ENCODE results near the gene TEC.

The TEC gene

DNA sequence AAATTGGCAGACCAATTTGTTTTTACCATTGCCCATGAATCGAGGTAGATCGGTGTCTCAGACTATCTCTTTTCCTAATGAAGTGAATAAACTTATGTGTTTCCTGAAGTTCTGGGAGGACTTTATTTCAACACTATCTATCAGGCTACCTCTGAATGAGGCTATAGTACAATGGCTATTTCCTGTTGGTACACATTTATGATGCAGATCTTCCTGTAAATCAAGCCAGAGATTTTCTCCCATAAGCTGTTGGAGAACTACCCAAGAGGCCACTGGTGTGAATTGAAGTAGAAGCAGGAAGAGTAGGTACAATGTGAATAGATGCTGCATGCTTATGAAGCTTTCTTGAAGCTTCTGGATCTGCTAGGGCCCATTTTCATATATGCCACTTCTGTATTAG lies 151.6 kb downstream of the TEC start:
- Histone ChIP-seq H3K9ac (ENCODE audit: low read length) (no peak overlapping the region), H3K27ac (ENCODE audit: low read depth, low read length) (no peak overlapping the region)

DNA sequence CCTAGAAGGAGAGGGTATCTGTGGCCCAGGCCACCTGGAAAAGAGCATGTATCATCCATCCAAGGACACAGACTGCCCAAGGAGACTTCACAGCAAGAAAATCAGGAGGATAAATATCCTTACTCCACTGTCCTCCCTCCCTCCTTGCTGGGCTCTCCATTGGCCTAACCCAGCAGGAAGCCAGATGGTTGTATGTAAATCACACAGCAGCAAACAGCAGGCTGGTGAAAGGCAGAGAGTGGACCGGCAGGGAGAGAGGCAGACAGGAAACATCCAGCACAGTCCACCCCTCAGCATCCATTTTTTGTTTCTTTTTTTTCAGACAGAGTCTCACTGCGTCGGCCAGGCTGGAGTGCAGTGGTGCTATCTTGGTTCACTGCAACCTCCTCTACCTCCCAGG lies 153.1 kb downstream of the TEC start:
- H3K36me3 ChIP-seq (ENCODE audit: control insufficient read depth, insufficient read depth, low read length), result no peaks in the 10 kb centered on the region
- no peak overlapping the region for H3K27ac ChIP-seq (ENCODE audit: low read depth, low read length)
- H3K27me3 ChIP-seq (ENCODE audit: control insufficient read depth, insufficient read depth, low read length), result no peaks in the 10 kb centered on the region
- H3K9ac ChIP-seq (ENCODE audit: low read length), result no peak overlapping the region
- no peak overlapping the region for H3K4me3 ChIP-seq (ENCODE audit: low read length)
- no peaks in the 10 kb centered on the region for H3K4me1 ChIP-seq (ENCODE audit: control insufficient read depth, insufficient read depth, low read length)

More for the DNA sequence above, 151.6 kb downstream of the TEC start:
- no peaks in the 10 kb centered on the region for H3K27me3 ChIP-seq (ENCODE audit: control insufficient read depth, insufficient read depth, low read length)
- H3K4me3 ChIP-seq (ENCODE audit: low read length), result no peak overlapping the region
- no peaks in the 10 kb centered on the region for H3K36me3 ChIP-seq (ENCODE audit: control insufficient read depth, insufficient read depth, low read length)
- H3K4me1 ChIP-seq (ENCODE audit: control insufficient read depth, insufficient read depth, low read length), result no peaks in the 10 kb centered on the region

DNA sequence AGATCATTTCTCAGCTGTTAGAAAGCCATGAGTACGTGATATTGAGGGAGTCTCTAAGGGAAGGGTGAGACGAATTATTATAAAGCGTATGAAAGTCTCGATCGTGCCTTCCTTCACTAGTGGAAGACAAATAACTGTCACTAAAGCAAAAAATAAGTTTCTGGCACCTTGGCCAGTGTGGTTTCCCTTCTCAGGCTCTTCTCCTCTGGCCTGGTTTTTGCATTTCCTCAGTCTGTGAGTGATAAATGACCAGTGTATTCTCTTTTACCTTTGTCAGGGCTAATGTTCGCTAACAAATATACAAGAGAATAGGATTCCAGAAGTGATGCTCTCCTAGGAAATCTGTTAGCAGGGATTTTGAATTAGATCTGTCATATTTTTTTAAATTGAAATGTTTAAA lies 155.2 kb downstream of the TEC start:
- no peaks in the 10 kb centered on the region for H3K36me3 ChIP-seq (ENCODE audit: control insufficient read depth, insufficient read depth, low read length)
- H3K27ac ChIP-seq (ENCODE audit: low read depth, low read length), result no peak overlapping the region
- no peak overlapping the region for H3K4me3 ChIP-seq (ENCODE audit: low read length)
- H3K9ac ChIP-seq (ENCODE audit: low read length), result no peak overlapping the region
- H3K27me3 ChIP-seq (ENCODE audit: control insufficient read depth, insufficient read depth, low read length), result no peaks in the 10 kb centered on the region
- no peaks in the 10 kb centered on the region for H3K4me1 ChIP-seq (ENCODE audit: control insufficient read depth, insufficient read depth, low read length)

DNA sequence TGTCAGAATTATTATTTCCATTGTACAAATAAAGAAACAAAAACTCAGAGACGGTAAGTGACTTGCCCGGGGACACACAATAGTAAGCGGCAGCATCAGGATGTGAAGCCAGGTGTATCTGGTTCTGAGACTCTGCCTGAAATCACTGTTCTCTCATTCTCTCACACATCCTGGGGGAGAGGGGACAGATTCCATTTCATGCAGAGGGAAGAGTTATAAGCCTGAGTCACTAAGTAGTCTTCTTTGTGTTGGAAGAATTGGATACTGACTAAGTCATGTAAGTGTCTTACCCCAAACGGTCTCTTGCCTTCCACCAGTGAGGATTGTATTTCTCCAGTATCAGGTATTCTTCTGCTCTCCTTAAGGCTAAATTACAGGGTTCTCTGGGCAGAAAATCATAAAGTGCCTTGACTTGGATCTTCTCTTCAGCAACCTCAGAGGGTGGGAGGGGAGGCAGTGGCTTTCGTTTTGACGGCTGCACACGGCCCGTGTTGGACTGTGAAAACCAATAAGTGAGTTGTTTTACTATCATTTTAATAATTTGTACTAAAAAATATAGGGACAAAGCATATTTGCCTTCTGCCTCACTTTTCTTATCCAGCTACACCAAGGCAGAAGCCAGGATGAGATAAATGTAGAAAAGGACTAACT lies 157.5 kb downstream of the TEC start:
- Histone ChIP-seq H3K27ac (ENCODE audit: low read depth, low read length) (no peak overlapping the region), H3K4me3 (ENCODE audit: low read length) (no peak overlapping the region), H3K27me3 (ENCODE audit: control insufficient read depth, insufficient read depth, low read length) (no peaks in the 10 kb centered on the region), H3K36me3 (ENCODE audit: control insufficient read depth, insufficient read depth, low read length) (no peaks in the 10 kb centered on the region), H3K4me1 (ENCODE audit: control insufficient read depth, insufficient read depth, low read length) (no peaks in the 10 kb centered on the region), H3K9ac (ENCODE audit: low read length) (no peak overlapping the region)

DNA sequence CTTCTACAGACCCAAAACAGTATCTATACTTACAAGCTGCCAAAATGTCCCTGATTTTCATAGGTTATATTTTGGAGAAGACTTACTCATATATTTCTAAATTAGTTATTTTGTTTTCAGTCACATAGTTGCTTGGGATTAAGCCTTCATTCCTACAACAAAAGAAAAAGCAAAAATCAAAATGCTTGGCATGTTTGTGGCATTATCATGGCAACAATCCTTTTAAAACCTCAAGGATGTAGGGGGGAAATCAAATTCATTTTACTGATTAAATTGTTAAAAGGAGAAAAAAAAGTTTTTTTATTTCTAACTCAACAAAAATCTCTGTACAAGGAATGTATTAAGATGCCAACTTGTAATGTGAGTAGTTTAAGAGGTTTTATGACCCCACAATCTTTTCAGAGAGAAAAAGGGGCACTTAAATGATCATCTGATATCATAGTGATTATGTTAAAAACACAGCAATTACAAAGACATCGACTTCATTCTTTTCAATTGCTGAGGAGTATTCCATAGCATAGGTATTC lies 159.1 kb downstream of the TEC start:
- Histone ChIP-seq H3K4me3 (ENCODE audit: low read length) (no peak overlapping the region), H3K27me3 (ENCODE audit: control insufficient read depth, insufficient read depth, low read length) (no peaks in the 10 kb centered on the region), H3K36me3 (ENCODE audit: control insufficient read depth, insufficient read depth, low read length) (no peaks in the 10 kb centered on the region), H3K9ac (ENCODE audit: low read length) (no peak overlapping the region), H3K4me1 (ENCODE audit: control insufficient read depth, insufficient read depth, low read length) (no peaks in the 10 kb centered on the region), H3K27ac (ENCODE audit: low read depth, low read length) (no peak overlapping the region)

DNA sequence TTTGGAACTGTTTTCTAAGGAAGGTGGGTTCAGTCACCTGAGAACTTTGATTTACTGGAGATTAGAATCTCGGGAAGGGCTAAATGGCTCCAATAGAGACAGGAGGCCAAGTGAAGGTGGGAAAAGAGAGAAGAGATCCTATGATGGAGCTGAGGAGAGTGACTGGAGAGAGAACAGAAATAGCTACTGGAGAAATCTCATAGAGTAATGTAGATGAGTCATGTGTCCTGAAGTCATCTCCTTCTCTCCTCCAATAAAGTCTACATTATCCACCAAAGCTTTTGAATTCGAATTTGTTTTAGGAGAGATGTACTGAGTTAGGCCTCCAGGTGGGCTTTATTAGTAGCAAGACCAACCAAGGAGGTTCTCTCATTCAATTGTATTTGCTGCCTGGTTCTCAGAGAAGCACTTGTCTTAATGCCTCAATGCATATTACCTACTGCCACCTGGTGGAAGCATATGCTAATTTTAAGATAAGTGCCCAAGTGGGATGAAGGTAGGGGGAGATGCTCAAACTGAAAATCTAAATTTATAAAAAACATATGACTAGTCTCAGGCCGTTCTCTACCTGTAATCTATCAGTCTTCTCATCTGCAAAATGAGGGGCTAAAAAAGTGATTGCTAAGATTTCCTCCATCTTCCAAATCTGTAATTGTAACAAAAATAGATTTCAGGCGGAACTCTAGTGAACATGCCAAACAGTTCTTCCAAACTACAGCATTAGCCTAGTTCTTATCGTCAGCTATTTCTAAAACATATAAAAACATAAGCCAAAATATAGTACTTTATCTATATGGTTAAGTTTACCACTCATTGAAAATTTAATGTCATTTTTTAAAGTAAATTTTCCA lies 160.0 kb downstream of the TEC start:
- no peak overlapping the region for H3K27ac ChIP-seq (ENCODE audit: low read depth, low read length)
- no peak overlapping the region for H3K9ac ChIP-seq (ENCODE audit: low read length)
- H3K4me1 ChIP-seq (ENCODE audit: control insufficient read depth, insufficient read depth, low read length), result no peaks in the 10 kb centered on the region
- H3K4me3 ChIP-seq (ENCODE audit: low read length), result no peak overlapping the region
- H3K36me3 ChIP-seq (ENCODE audit: control insufficient read depth, insufficient read depth, low read length), result no peaks in the 10 kb centered on the region
- H3K27me3 ChIP-seq (ENCODE audit: control insufficient read depth, insufficient read depth, low read length), result no peaks in the 10 kb centered on the region

DNA sequence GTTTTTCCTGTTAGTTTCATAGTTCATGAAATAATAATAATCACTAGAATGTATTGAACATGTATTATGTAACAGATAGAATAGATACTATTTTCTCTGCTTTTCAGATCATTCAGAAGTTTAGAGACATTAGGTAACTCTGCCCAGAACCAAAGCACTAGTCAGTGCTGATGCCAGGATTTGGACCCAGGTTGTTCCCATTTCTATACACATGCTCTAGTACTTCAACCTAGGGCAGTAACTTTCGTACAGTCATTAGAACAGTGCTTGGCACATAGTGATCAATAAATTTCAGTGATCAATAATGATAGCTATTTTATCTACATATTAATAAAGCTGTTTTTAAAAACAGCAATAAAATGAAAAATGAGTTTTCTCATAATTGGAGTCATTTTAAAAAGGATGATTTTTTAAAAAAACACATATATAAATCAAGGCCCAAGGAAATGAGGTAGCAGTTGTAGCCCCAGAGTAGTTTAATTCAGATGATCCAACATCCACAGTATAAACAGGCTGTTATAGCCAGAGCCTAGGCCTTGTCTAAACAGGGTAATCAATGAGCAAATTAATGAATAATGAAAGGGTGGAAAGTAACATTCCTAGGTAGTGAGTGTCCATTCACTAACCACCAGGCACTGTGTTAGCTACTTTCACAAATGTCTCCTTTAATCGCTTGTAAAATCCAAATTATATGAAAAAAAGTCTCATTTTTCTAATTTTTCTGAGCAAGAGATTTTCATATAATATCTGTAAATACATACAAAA lies 161.1 kb downstream of the TEC start:
- Histone ChIP-seq H3K36me3 (ENCODE audit: control insufficient read depth, insufficient read depth, low read length) (no peaks in the 10 kb centered on the region), H3K27me3 (ENCODE audit: control insufficient read depth, insufficient read depth, low read length) (no peaks in the 10 kb centered on the region), H3K9ac (ENCODE audit: low read length) (no peak overlapping the region), H3K4me1 (ENCODE audit: control insufficient read depth, insufficient read depth, low read length) (no peaks in the 10 kb centered on the region), H3K27ac (ENCODE audit: low read depth, low read length) (no peak overlapping the region), H3K4me3 (ENCODE audit: low read length) (no peak overlapping the region)

DNA sequence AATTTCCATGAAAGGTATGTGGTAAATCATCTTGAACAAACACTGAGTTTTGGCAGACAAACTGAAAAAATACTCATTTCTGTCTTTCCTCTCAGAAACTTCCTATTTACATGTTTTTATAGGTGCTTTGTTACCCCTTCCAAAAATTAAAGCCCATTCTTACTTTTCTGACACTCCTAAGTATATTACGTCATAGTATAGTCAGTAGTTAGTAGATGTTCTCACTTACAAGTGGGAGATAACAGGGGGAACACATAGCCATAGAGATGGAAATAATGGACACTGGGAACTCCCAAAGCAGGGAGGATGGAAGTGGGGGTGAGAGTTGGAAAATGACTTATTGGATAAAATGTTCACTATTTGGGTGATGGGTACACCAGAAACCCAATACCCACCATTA lies 164.4 kb downstream of the TEC start:
- Histone ChIP-seq H3K9ac (ENCODE audit: low read length) (no peak overlapping the region), H3K4me1 (ENCODE audit: control insufficient read depth, insufficient read depth, low read length) (no peaks in the 10 kb centered on the region), H3K27ac (ENCODE audit: low read depth, low read length) (no peak overlapping the region), H3K4me3 (ENCODE audit: low read length) (no peak overlapping the region), H3K27me3 (ENCODE audit: control insufficient read depth, insufficient read depth, low read length) (no peaks in the 10 kb centered on the region), H3K36me3 (ENCODE audit: control insufficient read depth, insufficient read depth, low read length) (no peaks in the 10 kb centered on the region)

DNA sequence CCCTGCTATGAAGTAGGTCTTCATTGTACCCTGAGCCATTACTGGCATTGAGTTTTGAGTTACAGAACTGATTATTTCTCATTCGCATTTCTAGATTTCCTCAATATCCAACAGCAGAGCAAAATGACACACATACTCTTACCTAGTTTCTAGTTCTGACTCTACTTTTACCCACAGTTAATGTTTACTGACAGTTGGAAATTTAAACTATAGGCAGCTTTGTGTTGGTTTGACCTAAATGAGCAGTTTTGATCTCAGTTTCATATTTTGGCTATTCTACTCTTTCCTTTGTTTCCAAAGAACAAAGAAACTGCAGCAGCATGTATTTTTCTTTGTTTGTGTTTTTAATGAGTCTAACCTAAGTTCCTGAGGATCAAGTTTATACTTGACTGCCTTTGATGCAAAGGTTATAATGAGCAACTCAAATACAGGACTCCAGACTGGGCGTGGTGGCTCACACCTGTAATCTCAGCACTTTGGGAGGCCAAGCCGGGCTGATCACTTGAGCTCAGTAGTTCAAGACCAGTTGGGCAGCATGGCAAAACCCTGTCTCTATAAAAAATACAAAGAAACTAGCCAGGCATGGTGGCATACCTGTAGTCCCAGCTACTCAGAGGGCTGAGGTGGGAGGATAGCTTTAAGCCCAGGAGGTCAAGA lies 166.0 kb downstream of the TEC start:
- Histone ChIP-seq H3K27me3 (ENCODE audit: control insufficient read depth, insufficient read depth, low read length) (no peaks in the 10 kb centered on the region), H3K4me3 (ENCODE audit: low read length) (no peak overlapping the region), H3K4me1 (ENCODE audit: control insufficient read depth, insufficient read depth, low read length) (no peaks in the 10 kb centered on the region), H3K27ac (ENCODE audit: low read depth, low read length) (no peak overlapping the region), H3K36me3 (ENCODE audit: control insufficient read depth, insufficient read depth, low read length) (no peaks in the 10 kb centered on the region), H3K9ac (ENCODE audit: low read length) (no peak overlapping the region)

DNA sequence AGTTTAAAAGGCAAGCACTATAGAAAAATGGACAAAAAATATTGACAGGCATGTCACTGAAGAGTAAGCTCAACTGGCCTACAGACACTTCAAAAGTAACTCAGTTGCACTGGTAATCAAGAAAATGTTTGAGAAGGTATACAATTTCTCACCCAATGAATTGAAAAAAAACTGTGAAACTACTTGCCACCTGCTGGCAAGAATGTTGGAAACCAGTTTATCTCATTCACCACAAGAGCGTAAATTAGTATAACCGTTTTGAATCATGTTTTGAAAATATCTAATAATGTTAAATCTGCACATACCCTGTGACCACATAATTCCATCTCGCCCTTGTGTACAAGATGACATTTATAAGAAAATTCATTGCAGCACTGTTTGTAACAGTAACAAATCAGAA lies 167.3 kb downstream of the TEC start:
- Histone ChIP-seq H3K4me3 (ENCODE audit: low read length) (no peak overlapping the region), H3K4me1 (ENCODE audit: control insufficient read depth, insufficient read depth, low read length) (no peaks in the 10 kb centered on the region), H3K9ac (ENCODE audit: low read length) (no peak overlapping the region), H3K27me3 (ENCODE audit: control insufficient read depth, insufficient read depth, low read length) (no peaks in the 10 kb centered on the region), H3K36me3 (ENCODE audit: control insufficient read depth, insufficient read depth, low read length) (no peaks in the 10 kb centered on the region), H3K27ac (ENCODE audit: low read depth, low read length) (no peak overlapping the region)

DNA sequence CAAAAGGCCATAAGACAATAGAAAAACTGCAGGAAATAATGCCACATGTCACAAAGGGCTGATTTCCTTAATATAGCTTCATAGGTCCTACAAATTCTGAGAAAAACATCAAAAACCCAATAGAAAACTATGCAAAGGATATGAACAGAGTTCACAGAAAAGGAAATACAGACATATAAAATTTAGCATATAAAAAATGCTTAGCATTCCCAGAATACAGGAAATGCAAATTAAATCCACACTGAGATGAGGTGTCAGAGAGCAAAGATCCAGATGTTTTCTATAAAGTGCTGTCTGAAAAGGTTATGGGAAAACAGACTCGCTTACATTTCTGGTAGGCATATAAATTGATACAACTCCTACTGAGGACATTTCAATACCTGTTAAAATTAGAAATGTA lies 169.4 kb downstream of the TEC start:
- H3K4me3 ChIP-seq (ENCODE audit: low read length), result no peak overlapping the region
- no peaks in the 10 kb centered on the region for H3K27me3 ChIP-seq (ENCODE audit: control insufficient read depth, insufficient read depth, low read length)
- H3K9ac ChIP-seq (ENCODE audit: low read length), result no peak overlapping the region
- H3K4me1 ChIP-seq (ENCODE audit: control insufficient read depth, insufficient read depth, low read length), result no peaks in the 10 kb centered on the region
- H3K27ac ChIP-seq (ENCODE audit: low read depth, low read length), result no peak overlapping the region
- no peaks in the 10 kb centered on the region for H3K36me3 ChIP-seq (ENCODE audit: control insufficient read depth, insufficient read depth, low read length)

DNA sequence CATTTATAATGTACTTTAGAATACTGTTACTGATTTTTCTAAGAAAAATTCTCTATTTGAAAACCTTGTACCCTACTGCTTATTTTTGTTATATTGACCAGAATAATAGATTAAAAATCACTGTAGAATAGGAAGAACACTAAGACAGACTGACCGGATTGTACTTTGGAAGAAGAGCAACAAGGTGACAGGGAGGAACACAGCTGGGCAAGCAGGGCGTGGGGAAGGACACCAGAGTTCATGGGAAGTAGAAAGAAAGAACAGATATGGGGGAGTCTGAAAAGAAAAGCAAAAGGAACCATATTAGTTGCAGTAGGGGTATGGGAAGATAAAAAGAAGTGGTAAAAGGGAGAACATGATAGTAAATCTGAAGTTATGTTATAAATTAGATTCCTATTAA lies 174.2 kb downstream of the TEC start:
- Histone ChIP-seq H3K36me3 (ENCODE audit: control insufficient read depth, insufficient read depth, low read length) (no peaks in the 10 kb centered on the region), H3K9ac (ENCODE audit: low read length) (no peak overlapping the region), H3K4me1 (ENCODE audit: control insufficient read depth, insufficient read depth, low read length) (no peaks in the 10 kb centered on the region), H3K27ac (ENCODE audit: low read depth, low read length) (no peak overlapping the region), H3K27me3 (ENCODE audit: control insufficient read depth, insufficient read depth, low read length) (no peaks in the 10 kb centered on the region), H3K4me3 (ENCODE audit: low read length) (no peak overlapping the region)
